K562 (cell line): ENCODE results near the gene BANP. TPM values are rescaled to one million over a fixed set of nuclear protein-coding genes. Genes with fewer than 3 reads are reported as not detected.

Source experiments
- ARNT ChIP-seq, 2 experiments: fragments of 450-650 bp; IDR thresholded peaks; 2 replicates each; pipeline ENCODE4 v1.6.1; 2016; ENCODE audit warnings: mild to moderate bottlenecking in 1 of 2
- HMG20A ChIP-seq: fragments of 450-650 bp; formaldehyde crosslinking; conservative IDR thresholded peaks from 2 replicates; pipeline ENCODE4 v1.4.0; 2020; ENCODE audit warnings: mild to moderate bottlenecking, mixed read lengths
- HNRNPH1 ChIP-seq: fragments of 200-400 bp; formaldehyde crosslinking; optimal IDR thresholded peaks from 2 replicates; pipeline ENCODE3; 2017; ENCODE audit warnings: low read depth, mild to moderate bottlenecking, low read length, moderate library complexity
- KDM5B ChIP-seq: fragments of 200-600 bp; sonication (generic); IDR thresholded peaks from 2 replicates; pipeline ENCODE4 v1.6.1; 2012; ENCODE audit warnings: low read depth, mild to moderate bottlenecking, moderate library complexity, low read length, control low read depth, inconsistent platforms; ENCODE audit not compliant: insufficient replicate concordance
- NFIX ChIP-seq: fragments of 250-450 bp; sonication (Bioruptor Pico); IDR thresholded peaks from 2 replicates; pipeline ENCODE4 v1.4.0; 2020; ENCODE audit warnings: low read depth, mild to moderate bottlenecking, moderate library complexity
- NR1H2 ChIP-seq: sonication (generic); formaldehyde crosslinking; IDR thresholded peaks from 2 replicates; pipeline ENCODE4 v1.4.0; 2020; ENCODE audit warnings: mild to moderate bottlenecking, missing genetic modification reagents
- PKNOX1 ChIP-seq: fragments of 450-650 bp; IDR thresholded peaks from 2 replicates; pipeline ENCODE4 v1.6.1; 2016
- SMARCE1 ChIP-seq: fragments of 450-650 bp; IDR thresholded peaks from 2 replicates; pipeline ENCODE4 v1.7.1; 2016; ENCODE audit warnings: mild to moderate bottlenecking
- SRF ChIP-seq, 2 experiments: fragments of 250-450, 450-650 bp in 1 of 2; sonication (Bioruptor Pico) in 1 of 2; sonication (generic) in 1 of 2; formaldehyde crosslinking; IDR thresholded peaks; 2 replicates each; pipeline versions ENCODE4 v1.5.0 to v1.5.1; 2020 to 2022; ENCODE audit warnings: mild to moderate bottlenecking in 1 of 2, missing genetic modification reagents in 1 of 2
- SRSF9 ChIP-seq: fragments of 200-400 bp; formaldehyde crosslinking; IDR thresholded peaks from 2 replicates; pipeline ENCODE4 v1.6.1; 2017; ENCODE audit warnings: low read depth, low read length, borderline replicate concordance
- TEAD1 ChIP-seq, 2 experiments: fragments of 450-650 bp in 1 of 2; sonication (generic) in 1 of 2; formaldehyde crosslinking; IDR thresholded peaks; 2 replicates each; pipeline versions ENCODE4 v1.4.0 to v1.8.0; 2020 to 2022; ENCODE audit warnings: mild to moderate bottlenecking in 2 of 2, missing genetic modification reagents in 1 of 2
- ZNF41 ChIP-seq: fragments of 250-450 bp; sonication (Bioruptor Pico); conservative IDR thresholded peaks from 2 replicates; pipeline ENCODE4 v1.4.0; 2020; ENCODE audit warnings: mild to moderate bottlenecking
- ZNF561 ChIP-seq: fragments of 450-650 bp; formaldehyde crosslinking; conservative IDR thresholded peaks from 2 replicates; pipeline ENCODE4 v1.4.0; 2020; ENCODE audit warnings: mild to moderate bottlenecking, moderate library complexity
- polyA plus RNA-seq, 8 experiments: library from polyadenylated mRNA; depleted of rRNA in 4 of 8; stranded (reverse) in 5 of 8; unstranded in 3 of 8; fragments of >200 nt; fragmentation: Nextera tagmentation in 2 of 8; fragmentation: Illumina TruSeq in 1 of 8; extraction: Ambion mirVana in 2 of 8; extraction: Trizol in 1 of 8; gene quantifications; 2 replicates each; pipeline versions ENCODE4 v1.2.1 to v1.2.3, GENCODE V29; 2011 to 2014; ENCODE audit warnings: inconsistent platforms in 1 of 8, missing spikeins in 1 of 8
- total RNA-seq, 7 experiments: library from RNA; depleted of rRNA in 6 of 7; stranded (reverse); fragments of >200 nt in 6 of 7; fragmentation: Illumina TruSeq in 2 of 7; extraction: Trizol in 2 of 7; gene quantifications; 2 replicates each; pipeline versions ENCODE4 v1.2.1 to v1.2.3, GENCODE V29; 2011 to 2021; ENCODE audit warnings: low replicate concordance in 1 of 7
- TF ChIP-seq, protein P1 (sequence below): sonication (generic); formaldehyde crosslinking; IDR thresholded peaks from 2 replicates; pipeline ENCODE4 v1.8.0; 2022; ENCODE audit warnings: missing genetic modification reagents, mild to moderate bottlenecking, borderline replicate concordance
- TF ChIP-seq, protein P2 (sequence below): IDR thresholded peaks from 2 replicates; pipeline ENCODE4 v1.6.1; 2016; ENCODE audit warnings: missing genetic modification characterization, missing compliant biosample characterization
- TF ChIP-seq, protein P3 (sequence below), 3 experiments: fragments of 200-800 bp in 1 of 3; fragments of 250-450 bp in 1 of 3; fragments of 450-650 bp in 1 of 3; sonication (Bioruptor Pico) in 1 of 3; sonication (Bioruptor generic) in 1 of 3; formaldehyde crosslinking in 1 of 3; IDR thresholded peaks; 2 replicates each; pipeline versions ENCODE4 v1.6.1 to v1.8.0; 2016 to 2022; ENCODE audit warnings: mild to moderate bottlenecking in 2 of 3, missing genetic modification characterization in 2 of 3, missing compliant biosample characterization in 1 of 3, moderate library complexity in 1 of 3

Gene BANP
- total and polyA plus RNA-seq, 9 of the 15 experiments (the other 6 are each of a cell fraction or from before 2014, with no cell fraction given), result 4.6 to 22.1 (median 15.6) TPM

- no peak for TF ChIP-seq HMG20A (CRISPR knock-in tag)
- peak; percentile 59 for TF ChIP-seq PKNOX1
- TF ChIP-seq, protein P1, sequence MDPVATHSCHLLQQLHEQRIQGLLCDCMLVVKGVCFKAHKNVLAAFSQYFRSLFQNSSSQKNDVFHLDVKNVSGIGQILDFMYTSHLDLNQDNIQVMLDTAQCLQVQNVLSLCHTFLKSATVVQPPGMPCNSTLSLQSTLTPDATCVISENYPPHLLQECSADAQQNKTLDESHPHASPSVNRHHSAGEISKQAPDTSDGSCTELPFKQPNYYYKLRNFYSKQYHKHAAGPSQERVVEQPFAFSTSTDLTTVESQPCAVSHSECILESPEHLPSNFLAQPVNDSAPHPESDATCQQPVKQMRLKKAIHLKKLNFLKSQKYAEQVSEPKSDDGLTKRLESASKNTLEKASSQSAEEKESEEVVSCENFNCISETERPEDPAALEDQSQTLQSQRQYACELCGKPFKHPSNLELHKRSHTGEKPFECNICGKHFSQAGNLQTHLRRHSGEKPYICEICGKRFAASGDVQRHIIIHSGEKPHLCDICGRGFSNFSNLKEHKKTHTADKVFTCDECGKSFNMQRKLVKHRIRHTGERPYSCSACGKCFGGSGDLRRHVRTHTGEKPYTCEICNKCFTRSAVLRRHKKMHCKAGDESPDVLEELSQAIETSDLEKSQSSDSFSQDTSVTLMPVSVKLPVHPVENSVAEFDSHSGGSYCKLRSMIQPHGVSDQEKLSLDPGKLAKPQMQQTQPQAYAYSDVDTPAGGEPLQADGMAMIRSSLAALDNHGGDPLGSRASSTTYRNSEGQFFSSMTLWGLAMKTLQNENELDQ (CRISPR knock-in tag), result no peak
- no peak for TF ChIP-seq TEAD1 (CRISPR knock-in tag; IDR thresholded peaks at IDR 0.05)
- TF ChIP-seq KDM5B, result no peak
- TF ChIP-seq ARNT (IDR thresholded peaks at IDR 0.05), result no peak
- no peak for TF ChIP-seq SRF (CRISPR knock-in tag; IDR thresholded peaks at IDR 0.05)
- TF ChIP-seq ZNF561 (CRISPR knock-in tag), result no peak
- TF ChIP-seq NFIX (CRISPR knock-in tag), result no peak
- no peak for TF ChIP-seq NR1H2
- TF ChIP-seq, protein P2, sequence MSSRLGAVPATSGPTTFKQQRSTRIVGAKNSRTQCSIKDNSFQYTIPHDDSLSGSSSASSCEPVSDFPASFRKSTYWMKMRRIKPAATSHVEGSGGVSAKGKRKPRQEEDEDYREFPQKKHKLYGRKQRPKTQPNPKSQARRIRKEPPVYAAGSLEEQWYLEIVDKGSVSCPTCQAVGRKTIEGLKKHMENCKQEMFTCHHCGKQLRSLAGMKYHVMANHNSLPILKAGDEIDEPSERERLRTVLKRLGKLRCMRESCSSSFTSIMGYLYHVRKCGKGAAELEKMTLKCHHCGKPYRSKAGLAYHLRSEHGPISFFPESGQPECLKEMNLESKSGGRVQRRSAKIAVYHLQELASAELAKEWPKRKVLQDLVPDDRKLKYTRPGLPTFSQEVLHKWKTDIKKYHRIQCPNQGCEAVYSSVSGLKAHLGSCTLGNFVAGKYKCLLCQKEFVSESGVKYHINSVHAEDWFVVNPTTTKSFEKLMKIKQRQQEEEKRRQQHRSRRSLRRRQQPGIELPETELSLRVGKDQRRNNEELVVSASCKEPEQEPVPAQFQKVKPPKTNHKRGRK (tag), result no peak
- no peak for TF ChIP-seq SRSF9
- peak; percentile 54 for TF ChIP-seq SMARCE1
- TF ChIP-seq, protein P3, sequence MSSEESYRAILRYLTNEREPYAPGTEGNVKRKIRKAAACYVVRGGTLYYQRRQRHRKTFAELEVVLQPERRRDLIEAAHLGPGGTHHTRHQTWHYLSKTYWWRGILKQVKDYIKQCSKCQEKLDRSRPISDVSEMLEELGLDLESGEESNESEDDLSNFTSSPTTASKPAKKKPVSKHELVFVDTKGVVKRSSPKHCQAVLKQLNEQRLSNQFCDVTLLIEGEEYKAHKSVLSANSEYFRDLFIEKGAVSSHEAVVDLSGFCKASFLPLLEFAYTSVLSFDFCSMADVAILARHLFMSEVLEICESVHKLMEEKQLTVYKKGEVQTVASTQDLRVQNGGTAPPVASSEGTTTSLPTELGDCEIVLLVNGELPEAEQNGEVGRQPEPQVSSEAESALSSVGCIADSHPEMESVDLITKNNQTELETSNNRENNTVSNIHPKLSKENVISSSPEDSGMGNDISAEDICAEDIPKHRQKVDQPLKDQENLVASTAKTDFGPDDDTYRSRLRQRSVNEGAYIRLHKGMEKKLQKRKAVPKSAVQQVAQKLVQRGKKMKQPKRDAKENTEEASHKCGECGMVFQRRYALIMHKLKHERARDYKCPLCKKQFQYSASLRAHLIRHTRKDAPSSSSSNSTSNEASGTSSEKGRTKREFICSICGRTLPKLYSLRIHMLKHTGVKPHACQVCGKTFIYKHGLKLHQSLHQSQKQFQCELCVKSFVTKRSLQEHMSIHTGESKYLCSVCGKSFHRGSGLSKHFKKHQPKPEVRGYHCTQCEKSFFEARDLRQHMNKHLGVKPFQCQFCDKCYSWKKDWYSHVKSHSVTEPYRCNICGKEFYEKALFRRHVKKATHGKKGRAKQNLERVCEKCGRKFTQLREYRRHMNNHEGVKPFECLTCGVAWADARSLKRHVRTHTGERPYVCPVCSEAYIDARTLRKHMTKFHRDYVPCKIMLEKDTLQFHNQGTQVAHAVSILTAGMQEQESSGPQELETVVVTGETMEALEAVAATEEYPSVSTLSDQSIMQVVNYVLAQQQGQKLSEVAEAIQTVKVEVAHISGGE (CRISPR knock-in tag; IDR thresholded peaks at IDR 0.05), result no peak
- no peak for TF ChIP-seq ZNF41 (CRISPR knock-in tag)
- TF ChIP-seq HNRNPH1, result no peak
Measured at GRCh38 chr16:87931504-87931903, 19.7 kb upstream of the BANP start (continued).
